Adrenal gland (tissue), 5 donors: Measurements from ENCODE around the gene RPL41.

Experiments
- CTCF ChIP-seq, 6 experiments: fragments of 450-650 bp in 4 of 6; fragments of 200-600 bp in 2 of 6; sonication (generic) in 1 of 6; IDR thresholded peaks; 1 replicate in 5 of 6; 2 replicates in 1 of 6; pipeline versions ENCODE4 v1.5.1 to v1.8.0; 2016 to 2021; ENCODE audit warnings: antibody characterized with exemption in 6 of 6, mild to moderate bottlenecking in 2 of 6, moderate library complexity in 1 of 6
- POLR2A ChIP-seq, 2 donors: fragments of 450-650 bp; IDR thresholded peaks; one replicate each; pipeline ENCODE4 v1.6.1; 2017; ENCODE audit warnings: antibody characterized with exemption in 2 of 2, mild to moderate bottlenecking in 2 of 2, moderate library complexity in 1 of 2
- donor health status: DM: no; HTN: no; CAD: no.

GRCh38 chr12:56121204-56121870 lies 4.9 kb downstream of the RPL41 start:
- no peak for TF ChIP-seq CTCF (IDR thresholded peaks at IDR 0.05)
- TF ChIP-seq POLR2A (IDR thresholded peaks at IDR 0.05) = peak in 1 of 2 donors; percentile 24
